CD4-positive, alpha-beta T cell treated with Interleukin-15 for 1 hour (primary cell): ENCODE measurements around the gene SREBF2.
A peak's percentile ranks its signal among the peaks of the same experiment; 100 is the strongest.
"Not testable (repeated sequence)": the region's sequence is repeated elsewhere in the genome, so short reads cannot be mapped to it uniquely, and the experiment has no call there.

Source experiments
- DNase-seq: peaks from one replicate; pipeline ENCODE4 v3.0.0-alpha.2; 2020

Gene SREBF2

DNA sequence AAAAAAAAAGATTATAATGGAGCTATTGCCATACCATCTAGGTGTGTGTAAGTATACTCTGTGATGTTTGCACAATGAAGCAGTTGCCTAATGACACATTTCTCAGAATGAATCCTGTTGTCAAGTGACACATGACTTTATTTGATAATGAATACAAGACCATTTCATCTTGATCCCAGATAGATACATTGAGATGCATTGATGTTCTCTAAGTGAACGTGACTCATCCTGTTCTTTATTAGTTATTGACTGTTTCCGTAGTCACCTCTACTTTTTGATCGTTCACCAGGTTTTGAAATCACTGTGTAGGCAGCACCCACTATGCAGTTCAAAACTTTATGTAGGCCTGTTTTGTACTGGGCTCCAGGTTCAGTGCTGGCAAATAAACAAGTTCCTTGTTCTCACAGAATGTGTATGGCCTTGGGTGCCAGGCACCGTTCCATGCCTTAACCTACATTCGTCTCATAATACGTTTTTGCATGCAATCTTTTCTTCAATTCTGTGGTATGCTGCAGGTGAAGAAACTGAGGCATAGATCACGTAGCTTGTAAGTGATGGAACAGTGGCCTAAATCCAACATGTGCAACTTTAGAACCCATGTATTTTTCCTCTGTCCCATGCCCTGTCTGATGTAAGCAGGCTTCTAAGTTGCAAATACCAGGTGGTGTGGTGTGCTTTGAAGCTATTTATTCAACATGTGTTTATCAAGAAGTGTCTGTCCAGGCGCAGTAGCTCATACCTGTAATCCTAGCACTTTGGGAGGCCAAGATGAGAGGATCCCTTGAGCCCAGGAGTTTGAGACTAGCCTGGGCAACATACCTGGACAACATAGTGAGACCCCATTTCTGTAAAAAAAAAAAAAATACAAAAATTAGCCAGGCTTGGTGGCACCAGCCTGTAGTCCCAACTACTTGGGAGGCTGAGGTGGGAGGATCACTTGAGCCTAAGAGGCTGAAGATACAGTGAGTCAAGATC lies 10.4 kb downstream of the SREBF2 start:
- DNase-seq = no peak

DNA sequence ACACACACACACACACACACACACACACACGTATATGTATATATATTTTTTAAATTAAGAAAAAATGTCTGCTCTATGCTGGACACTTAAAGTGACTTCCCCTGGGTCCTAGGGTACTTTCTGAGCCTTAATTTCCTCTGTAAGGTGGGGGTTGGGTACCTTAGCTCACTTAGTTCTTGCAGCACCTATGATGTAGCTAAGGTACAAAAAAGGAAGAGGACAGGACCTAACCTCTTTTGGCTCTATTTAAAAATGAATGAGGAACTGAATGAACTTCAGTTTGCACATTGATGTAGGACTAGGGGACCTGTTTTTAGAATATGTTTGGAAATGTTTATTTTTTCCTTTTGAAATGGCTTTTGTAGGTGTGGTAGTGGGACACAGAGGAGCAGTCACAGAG lies 11.1 kb downstream of the SREBF2 start:
- DNase-seq = no peak

DNA sequence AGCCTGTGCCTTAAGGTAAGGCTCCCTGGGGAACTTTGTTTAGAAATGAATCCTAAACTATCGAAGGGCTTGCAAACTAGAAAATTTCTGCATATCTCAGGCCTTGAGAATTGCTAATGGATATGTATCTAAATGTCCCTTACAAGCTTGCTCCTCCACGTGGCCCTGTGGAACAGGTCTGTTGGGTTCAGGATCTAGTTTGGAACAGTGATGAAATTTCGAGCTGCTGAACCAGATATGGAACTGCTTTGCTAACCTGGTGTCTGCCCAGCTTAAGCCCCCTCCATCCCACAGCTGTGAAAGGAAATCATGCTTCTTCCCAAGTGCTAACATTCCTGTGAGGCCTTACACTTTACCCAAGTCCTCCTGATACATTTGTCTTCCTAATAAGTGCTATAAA lies 11.6 kb downstream of the SREBF2 start:
- DNase-seq = no peak

DNA sequence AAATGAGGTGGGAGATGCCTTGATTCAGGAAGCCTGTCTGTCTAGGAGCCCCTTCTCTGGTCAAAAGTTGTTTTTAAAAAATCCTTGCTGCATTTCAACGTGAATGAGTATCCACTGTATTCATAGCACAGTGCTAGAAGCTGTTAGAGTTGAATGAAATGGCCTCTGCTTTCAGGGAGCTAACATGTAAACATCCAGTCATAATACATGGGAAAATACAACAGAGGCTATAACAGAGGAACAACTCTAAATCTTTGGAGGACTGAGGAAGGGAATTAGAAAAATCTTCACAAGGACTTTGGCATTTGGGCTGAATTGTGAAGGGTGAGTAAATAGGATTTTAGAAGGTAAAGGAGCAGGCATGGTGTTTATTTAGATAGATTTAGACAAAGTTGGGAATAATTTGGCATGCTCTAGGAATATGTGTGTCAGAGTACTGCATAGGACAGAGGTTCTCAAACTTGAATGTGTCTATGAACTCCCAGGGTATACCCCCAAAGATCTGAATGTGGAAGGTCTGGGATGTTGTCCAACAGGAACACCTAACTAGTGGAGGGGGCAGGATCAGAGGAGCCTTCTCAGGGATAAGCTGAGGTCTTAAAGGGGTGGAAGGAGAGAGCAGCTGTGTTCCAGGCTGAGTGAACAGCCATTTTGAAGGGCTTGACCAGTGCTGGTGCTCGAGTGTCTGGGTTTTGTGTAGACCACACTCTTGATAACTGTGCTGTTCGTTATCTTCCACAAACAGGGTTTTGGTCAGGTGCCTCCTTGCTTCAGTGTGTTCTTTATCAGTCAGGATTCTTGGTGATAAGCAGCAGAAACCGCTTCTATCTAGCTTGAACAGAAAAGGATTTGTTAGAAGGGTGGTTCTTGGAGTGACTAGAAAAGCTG lies 12.7 kb downstream of the SREBF2 start:
- no peak for DNase-seq

DNA sequence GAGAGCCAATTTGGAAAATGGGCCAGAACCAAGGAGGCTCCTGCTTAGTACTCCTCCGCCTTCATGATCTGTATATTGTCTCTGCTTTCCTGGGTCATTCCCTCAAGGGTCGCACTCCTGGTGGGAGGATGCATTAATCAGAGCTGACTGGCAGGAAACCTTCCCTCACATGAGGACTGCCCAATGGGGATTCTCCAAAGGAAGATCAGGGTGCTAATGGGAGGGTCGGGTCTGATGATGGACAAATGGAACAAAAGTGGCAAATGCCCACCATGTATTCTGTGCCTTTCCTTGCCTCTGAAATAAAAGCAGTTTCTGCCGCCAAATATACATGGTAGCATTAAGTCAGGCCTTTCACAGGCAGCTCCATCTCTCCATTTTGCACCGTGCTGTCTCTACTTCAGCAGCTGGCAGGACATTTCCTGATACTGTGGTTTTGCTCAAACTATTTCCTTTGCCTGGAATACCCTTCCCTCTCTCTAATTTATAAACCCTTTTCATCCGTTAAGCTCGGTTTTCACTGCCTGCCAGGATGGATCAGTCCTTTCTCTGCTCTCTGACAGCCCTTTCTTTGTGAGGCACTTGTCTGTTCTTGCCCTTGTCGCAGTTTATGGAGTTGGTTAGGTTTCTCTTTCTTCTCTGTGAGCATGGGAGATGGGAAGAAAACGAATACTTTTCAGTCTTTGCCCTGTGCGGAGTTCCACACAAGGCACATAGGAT lies 13.5 kb downstream of the SREBF2 start:
- no peak for DNase-seq

DNA sequence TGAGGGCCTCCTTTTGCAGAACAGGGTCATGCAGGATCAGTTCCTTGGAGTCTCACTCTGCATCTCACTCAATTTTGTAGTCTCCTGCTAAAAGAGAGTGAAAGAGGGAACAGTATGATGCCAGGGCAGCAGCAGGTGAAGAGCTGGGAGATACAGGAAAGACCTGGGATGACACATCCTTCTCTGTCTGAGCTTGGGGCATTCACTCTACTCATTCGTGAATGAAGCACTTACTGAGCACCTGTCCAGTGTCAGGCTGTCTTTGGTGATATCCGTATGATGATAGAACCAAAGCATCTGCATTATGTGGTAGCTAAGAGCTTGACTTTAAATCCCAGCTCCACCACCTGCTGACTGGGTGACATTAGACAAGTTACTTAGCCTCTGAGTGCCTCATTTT lies 14.4 kb downstream of the SREBF2 start:
- DNase-seq = no peak

DNA sequence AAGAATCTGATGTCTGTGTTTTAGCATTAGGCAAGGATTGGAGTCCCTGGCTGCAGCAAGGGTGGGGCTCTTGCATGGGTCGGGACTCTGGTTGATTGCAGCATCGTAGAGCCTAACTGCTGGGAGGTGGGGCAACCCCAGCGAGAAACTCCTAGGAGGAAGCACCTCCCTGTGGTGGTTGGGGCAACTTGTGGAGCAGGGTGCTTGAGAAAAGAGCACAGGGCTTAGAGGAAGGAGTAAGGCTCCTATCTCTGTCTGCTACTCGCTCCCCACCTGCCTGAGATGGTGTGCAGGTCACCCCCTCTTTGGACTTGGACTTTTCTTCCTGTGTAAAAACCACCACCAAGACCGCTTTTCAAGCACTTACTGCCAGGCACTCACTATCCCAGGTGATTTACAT lies 15.6 kb downstream of the SREBF2 start:
- DNase-seq = peak; percentile 70

DNA sequence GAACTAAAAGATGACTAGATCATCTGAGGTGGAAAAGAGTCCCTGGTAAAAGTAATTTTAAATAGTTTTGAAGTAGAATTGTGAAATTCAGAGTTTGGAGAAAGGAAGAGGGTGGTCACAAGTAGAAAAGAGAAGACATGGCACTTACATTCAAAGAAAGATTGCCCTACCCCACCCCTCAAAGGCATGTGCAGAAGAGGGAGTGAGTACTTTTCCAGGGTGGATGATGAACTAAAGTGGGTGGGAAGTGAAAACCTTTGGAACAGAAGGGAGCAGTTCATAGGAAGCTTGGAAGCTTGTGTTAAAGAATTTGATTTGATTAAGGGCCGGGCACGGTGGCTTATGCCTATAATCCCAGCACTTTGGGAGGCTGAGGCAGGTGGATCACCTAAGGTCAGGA lies 23.6 kb downstream of the SREBF2 start:
- DNase-seq = no peak

DNA sequence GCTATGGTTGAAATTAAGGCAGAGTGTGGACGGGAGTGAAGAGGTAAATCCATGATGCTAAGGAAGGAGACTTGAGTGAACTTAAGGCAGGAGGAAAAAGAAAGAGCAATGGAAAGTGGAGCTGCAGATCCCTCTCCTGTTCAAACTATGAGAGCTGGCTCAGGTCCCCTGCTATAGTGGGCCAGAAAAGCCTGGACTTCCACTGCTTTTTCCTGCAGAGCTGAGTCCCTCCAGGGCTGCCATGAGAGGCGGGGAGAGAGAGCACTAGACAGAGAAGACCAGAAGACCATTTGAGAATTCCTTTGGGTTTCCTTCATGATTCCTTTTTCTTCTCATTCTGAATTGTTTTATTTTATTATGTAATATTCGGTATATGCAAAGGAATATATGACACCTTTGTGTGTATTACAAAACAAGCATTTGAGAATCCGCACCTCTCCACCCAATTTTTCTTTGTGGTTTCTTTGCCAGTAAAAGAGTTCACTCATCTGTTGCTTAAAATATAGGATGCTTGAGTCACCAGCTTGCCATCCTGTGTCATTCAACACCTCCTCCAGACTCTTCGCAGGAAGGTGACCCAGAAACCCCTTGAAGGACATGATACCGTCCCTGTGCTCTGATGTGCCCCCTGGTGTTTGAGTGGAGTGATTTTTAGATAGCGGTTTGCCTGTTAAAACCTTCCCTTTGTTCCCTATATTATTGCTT lies 24.4 kb downstream of the SREBF2 start:
- DNase-seq = peak; percentile 77

DNA sequence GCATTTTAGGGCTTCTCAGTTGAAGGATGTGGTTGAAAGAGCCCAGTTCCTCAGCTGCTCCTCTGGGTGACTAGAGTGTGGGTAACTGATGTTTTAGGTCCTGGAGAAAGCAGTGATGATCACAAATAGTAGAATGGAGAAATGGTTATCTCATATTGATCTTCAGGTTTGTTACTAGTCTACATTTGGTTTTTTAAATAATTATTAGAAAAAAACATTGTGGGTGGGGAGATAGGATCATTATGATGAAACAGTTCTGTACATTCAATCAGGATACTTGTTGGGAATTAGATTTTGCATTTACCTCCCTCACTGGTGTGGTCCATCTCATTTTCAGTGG lies 24.9 kb downstream of the SREBF2 start:
- DNase-seq = no peak

DNA sequence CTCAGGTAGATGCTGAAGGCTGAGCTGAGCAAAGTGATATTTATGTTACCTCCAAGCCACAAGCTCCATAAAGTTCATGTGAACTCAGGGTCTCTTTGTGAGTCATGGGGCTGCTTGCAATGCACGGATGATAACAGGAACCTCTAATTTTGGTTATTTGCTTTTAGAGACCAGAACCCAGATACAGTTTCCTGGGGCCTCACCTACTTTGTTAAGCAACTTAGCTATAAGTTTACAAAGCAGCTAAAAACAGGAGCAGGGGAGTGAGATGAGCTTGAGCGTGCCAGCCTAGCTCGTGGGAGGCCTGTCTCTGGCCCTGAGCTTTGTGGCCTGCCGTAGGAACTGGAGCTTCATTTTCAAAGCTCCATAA lies 29.2 kb downstream of the SREBF2 start:
- peak; percentile 36 for DNase-seq

DNA sequence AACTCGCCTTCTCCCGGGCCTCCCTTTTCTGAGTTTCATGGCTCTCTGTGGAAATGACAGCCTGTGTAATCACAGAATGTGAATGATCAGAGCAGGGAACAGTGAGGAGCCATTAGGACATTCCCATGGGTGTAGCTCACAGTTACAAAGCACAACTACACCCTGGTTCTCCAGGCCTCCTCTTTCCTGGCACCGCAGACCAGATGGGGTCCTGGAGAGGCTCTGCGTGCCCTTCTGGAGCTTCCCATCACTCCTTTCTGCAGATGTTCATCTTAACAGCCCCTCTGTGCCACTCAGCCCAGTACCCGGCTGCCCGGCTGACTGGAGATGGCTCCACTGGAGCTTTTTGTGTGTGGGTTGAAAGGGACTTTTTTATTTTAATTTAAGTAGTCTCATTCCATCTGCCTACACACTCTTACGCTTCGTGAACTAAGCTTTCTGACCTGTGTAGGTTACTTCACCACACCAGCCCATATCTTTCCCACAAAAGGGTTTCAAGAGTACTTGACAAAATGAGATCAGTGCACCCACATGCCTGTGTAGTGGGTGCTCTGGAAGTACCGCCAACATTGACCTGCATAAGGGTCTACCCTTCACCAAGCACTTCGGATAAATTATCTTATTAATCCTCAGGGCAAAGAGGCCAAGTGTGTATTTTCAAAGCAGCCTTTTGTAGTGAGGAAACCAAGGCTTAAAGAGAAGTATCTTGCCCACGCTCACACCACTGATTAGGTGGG lies 29.8 kb downstream of the SREBF2 start:
- DNase-seq = no peak

DNA sequence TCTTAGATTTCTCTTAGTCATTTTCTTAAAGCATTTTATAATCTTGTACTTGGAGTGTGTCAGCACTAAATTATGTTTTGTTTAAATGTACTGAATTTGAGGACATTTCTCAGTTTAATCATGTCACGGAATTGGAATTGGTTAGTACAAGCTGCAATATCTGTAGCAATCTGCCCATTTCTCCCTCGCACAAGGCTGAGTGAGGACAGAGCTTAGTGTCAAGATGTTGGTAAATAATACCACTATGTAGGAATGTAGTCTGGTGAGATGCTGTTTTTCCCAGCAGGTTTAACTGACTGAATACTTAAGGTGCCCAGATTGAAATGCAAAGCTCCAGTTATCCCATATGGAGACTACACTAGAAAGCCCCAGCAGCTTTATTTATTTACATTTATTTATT lies 30.6 kb downstream of the SREBF2 start:
- no peak for DNase-seq

DNA sequence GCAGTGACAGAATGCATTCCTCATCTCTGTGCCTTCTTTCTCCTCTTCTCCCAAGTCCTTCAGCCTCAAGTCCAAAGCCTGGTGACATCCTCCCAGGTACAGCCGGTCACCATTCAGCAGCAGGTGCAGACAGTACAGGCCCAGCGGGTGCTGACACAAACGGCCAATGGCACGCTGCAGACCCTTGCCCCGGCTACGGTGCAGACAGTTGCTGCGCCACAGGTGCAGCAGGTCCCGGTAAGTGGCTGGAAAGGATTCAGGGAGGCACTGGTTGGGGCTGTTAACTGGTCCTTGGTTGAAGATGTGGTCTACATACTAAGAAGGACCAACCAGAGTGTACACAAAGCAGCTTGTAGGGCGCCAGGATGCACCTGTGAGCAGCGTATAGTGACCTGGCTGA lies 35.7 kb downstream of the SREBF2 start:
- no peak for DNase-seq

DNA sequence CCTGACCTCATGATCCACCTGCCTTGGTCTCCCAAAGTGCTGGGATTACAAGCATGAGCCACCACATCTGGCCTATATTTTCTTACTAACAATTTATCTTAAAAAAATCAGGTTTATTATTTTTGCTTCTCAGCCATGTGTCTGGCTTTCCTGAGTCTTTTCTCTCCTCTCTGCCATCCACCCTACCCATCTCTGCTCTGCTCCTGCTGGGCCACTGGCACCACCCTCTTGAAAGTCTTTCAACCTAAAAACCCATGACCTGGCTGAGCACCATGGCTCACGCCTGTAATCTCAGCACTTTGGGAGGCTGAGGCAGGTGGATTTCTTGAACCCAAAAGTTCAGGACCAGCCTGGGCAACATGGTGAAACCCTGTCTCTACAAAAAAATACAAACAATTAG lies 37.2 kb downstream of the SREBF2 start:
- not testable (repeated sequence) for DNase-seq

DNA sequence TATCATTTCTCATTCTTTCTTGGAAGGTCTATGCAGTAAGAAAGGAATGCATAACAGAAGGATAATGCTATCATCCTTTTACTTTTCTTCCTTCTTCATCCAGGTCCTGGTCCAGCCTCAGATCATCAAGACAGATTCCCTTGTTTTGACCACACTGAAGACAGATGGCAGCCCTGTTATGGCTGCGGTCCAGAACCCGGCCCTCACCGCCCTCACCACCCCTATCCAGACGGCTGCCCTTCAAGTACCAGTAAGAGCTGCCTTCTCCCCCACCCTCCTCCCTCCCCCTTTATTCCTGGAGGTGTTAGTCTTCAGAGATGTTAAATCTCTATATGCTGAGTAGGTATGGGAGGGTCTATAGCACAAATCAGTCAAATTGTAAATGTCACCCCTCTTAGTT lies 37.9 kb downstream of the SREBF2 start:
- no peak for DNase-seq

DNA sequence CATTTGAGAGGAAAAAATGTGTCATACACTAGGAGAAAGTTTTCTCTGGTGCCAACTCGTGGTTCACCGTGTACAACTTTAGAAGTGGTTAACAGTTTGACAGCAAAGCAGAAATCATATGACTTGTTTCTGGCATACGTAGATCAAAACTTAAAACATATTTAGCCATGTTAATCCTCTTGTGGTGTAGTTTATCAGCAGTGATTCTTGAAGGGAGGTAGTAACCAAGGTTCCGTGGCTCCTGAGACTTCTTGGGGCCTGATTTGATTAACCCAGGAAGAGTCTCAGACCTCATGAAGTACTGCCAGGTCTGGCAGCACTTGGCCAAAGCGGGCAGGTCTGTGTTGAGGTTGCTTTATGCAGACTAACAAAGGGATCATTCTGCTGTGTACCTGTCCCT lies 40.5 kb downstream of the SREBF2 start:
- no peak for DNase-seq

DNA sequence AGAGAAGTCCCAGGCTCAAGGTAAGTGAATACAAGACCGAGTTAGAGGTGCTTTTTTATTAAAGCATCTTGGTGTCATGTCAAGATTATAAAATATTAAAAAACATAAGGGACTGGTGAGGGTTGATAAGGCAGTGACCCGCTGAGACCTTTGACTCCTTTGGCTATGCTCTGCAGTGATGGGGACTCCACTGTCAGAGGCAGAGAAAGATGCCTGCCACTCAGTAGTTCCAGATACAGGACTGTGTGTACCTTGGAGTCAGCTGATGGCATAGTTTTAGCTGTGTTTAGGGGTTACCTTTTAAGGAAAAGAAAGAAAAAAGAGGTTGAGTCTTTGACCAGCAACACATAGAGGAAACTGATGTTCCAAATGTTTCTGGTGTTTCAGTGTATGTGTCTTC lies 41.2 kb downstream of the SREBF2 start:
- DNase-seq = no peak

DNA sequence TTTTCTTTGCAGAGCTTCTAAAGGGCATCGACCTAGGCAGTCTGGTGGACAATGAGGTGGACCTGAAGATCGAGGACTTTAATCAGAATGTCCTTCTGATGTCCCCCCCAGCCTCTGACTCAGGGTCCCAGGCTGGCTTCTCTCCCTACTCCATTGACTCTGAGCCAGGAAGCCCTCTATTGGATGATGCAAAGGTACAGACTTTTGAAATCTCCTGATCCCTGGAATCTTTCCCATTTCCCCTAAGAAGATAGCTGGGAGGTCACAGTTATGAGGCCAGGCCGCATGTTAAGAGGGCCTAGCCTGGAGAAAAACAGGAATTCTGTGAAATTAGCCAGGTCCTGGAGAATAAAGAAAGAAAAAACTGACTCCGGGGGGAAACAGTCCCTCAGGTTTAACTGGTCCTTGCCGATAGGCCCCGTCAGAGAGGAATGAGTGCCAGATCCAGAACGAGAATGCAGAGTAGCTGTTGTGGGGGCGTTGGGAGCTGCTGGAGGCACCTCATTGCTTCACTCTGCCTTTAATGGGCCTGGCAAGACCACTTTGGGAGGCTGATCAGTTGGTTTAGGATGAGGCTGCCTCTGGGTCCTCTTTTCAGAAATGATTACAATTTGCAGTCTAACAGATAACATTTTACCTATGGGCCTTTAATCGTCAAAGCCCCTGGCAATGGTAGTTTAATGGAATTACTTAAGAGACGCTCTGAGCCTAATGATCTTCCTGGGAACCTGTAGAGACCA lies 42.8 kb downstream of the SREBF2 start:
- no peak for DNase-seq

DNA sequence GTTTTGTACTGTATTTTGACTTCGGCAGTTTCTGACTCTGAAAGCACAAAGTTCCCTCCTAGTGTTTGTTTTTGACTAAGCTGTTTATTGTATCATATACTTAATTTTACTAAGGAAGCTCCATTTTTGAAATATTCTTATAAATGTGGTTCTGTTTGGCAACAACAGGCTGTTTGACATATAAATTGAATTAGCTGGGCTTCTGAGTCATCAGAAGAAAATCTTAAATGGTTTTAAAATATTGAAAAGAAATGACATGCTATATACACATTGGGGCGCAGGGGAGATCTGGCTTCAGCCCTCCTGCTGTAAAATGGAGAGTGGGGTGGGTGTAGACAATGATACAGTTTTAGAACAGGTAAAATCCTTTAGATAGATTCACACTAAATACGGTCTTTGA lies 43.4 kb downstream of the SREBF2 start:
- DNase-seq = no peak

DNA sequence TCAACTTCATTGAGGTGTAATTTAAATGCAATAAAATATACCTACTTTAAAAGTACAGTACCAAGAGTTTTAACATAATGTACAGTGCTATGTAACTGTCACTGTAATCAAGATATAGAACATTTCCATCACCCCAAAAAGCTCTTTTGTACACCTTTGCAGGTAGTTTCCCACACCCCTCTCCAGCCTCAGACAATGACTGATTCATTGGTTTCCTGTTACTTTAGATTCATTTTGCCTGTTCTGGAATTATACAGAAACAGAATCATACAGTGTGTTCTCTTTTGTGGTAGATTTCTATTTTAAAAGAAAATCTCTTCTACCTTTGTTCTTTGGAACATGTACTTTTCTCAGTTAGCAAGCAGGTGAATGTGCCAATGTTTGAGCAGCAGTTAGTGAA lies 43.8 kb downstream of the SREBF2 start:
- no peak for DNase-seq
